ENCODE measurements around the gene FLRT1.

FLRT1 gene

GRCh38 chr11:64035576-64035975 is at the start of gene FLRT1:
FLRT1 (plus strand) TSS chr11:64035931; CDS start chr11:64116268, 80,337 bp downstream.
- no peak for TF ChIP-seq ZFX (IDR thresholded peaks at IDR 0.05; ENCODE audit: borderline replicate concordance)
- TF ChIP-seq CTCF (IDR thresholded peaks at IDR 0.05), result no peak
- H3K27ac ChIP-seq, result no peak within 1 kb of the TSS

GRCh38 chr11:63986156-63986931 is 49.4 kb upstream of the FLRT1 start, which contains the start of gene OTUB1:
OTUB1 (plus strand) TSS chr11:63986438; CDS start chr11:63986457, 19 bp downstream.
- TF ChIP-seq ZFX (IDR thresholded peaks at IDR 0.05; ENCODE audit: borderline replicate concordance) (no peak), CTCF (IDR thresholded peaks at IDR 0.05) (no peak)
- H3K27ac ChIP-seq, result peak within 1 kb of the TSS; percentile 90

GRCh38 chr11:63986932-63987513 is 48.7 kb upstream of the FLRT1 start:
- TF ChIP-seq CTCF (IDR thresholded peaks at IDR 0.05), result no peak
- no peak for TF ChIP-seq ZFX (IDR thresholded peaks at IDR 0.05; ENCODE audit: borderline replicate concordance)
- peak overlapping the region; percentile 90 for H3K27ac ChIP-seq

GRCh38 chr11:63991558-63991957 is 44.2 kb upstream of the FLRT1 start:
- no peak for TF ChIP-seq ZFX (IDR thresholded peaks at IDR 0.05; ENCODE audit: borderline replicate concordance)
- no peak for TF ChIP-seq CTCF (IDR thresholded peaks at IDR 0.05)
- H3K27ac ChIP-seq, result no peak overlapping the region

- H3K27ac ChIP-seq, result 0 out of 2 replicates have a peak overlapping the region, but pooled peaks have one; percentile 18
- no peak for TF ChIP-seq CTCF (IDR thresholded peaks at IDR 0.05)
- TF ChIP-seq ZFX (IDR thresholded peaks at IDR 0.05; ENCODE audit: borderline replicate concordance), result no peak
Measured at GRCh38 chr11:63993100-63993499, 42.6 kb upstream of the FLRT1 start.

GRCh38 chr11:63993993-63994392 is 41.7 kb upstream of the FLRT1 start:
- no peak for TF ChIP-seq CTCF (IDR thresholded peaks at IDR 0.05)
- TF ChIP-seq ZFX (IDR thresholded peaks at IDR 0.05; ENCODE audit: borderline replicate concordance), result no peak
- peak overlapping the region; percentile 18; the same call in 1 of the 2 replicates for H3K27ac ChIP-seq

- H3K27ac ChIP-seq, result no peak overlapping the region; the same call in 1 of the 2 replicates
- TF ChIP-seq CTCF (IDR thresholded peaks at IDR 0.05) (no peak), ZFX (IDR thresholded peaks at IDR 0.05; ENCODE audit: borderline replicate concordance) (no peak)
Measured at GRCh38 chr11:63996512-63996911, 39.2 kb upstream of the FLRT1 start.

All from 22Rv1 (cell line).